GM12878 (cell line): ENCODE results near the gene HK1. TPM values are rescaled to one million over a fixed set of nuclear protein-coding genes. Genes with fewer than 3 reads are reported as not detected.
A peak's percentile ranks its signal among the peaks of the same experiment; 100 is the strongest.

ENCODE experiments used
- ATAC-seq: fragments of 200-7000 bp; cut with Tn5 transposase; 3 replicates; pipeline ENCODE4 v1.9.1; 2020; ENCODE audit warnings: mild to moderate bottlenecking, moderate library complexity
- BruUV-seq: library from RNA; stranded (reverse); fragments of 400-500 nt; replicated peaks from 2 replicates; lab custom pipeline; 2021; lab: Mats Ljungman, UMichigan
- CTCF ChIA-PET: fragments of 300-600 bp; sonication (Branson Sonifier 250); formaldehyde crosslinking; extraction: SDS; loops from one replicate; lab custom pipeline; 2021; ENCODE audit warnings: inconsistent platforms; lab: Yijun Ruan, JAX
- POLR2A ChIA-PET: fragments of 350-600 bp; formaldehyde crosslinking; extraction: SDS; loops from one replicate; lab custom pipeline; 2021; ENCODE audit warnings: inconsistent platforms; lab: Charles Lee
- RAD21 ChIA-PET: fragments of 300-600 bp; sonication (Branson Sonifier 250); formaldehyde crosslinking; loops from one replicate; lab custom pipeline; 2023; ENCODE audit warnings: antibody characterized with exemption; ENCODE audit not compliant: unreplicated experiment; lab: Charles Lee
- SMC1A ChIA-PET: fragments of 300-600 bp; sonication (Branson Sonifier 250); formaldehyde crosslinking; loops from one replicate; lab custom pipeline; 2023; ENCODE audit not compliant: unreplicated experiment, uncharacterized antibody; lab: Charles Lee
- DNase-seq: peaks from one replicate; pipeline ENCODE4 v3.0.0-alpha.2; 2011; ENCODE audit warnings: low read depth, low spot score
- FAIRE-seq: peaks from 3 replicates; lab custom pipeline; 2011; peaks lifted over from hg19 to GRCh38; lab: Jason Lieb, UNC
- H2AFZ ChIP-seq: 2 replicates; pipeline ENCODE4 v1.6.0; 2011; ENCODE audit warnings: low read depth, low read length, control low read depth; ENCODE audit not compliant: control insufficient read depth
- H3K27ac ChIP-seq: 2 replicates; pipeline ENCODE4 v1.5.1; 2011; ENCODE audit warnings: control low read depth; ENCODE audit not compliant: control insufficient read depth, insufficient read depth
- H3K27me3 ChIP-seq, 2 experiments: replicated peaks in 1 of 2; 2 replicates each; pipeline versions ENCODE4 v1.6.0 to v1.6.1; 2011; ENCODE audit warnings: low read length in 1 of 2; ENCODE audit not compliant: control insufficient read depth in 2 of 2, insufficient read depth in 2 of 2
- H3K36me3 ChIP-seq, 2 experiments: 2 replicates each; pipeline ENCODE4 v1.5.1; 2011; ENCODE audit warnings: low read length in 1 of 2; ENCODE audit not compliant: control insufficient read depth in 2 of 2, insufficient read depth in 2 of 2
- H3K4me1 ChIP-seq: 2 replicates; pipeline ENCODE4 v1.6.1; 2011; ENCODE audit warnings: mild to moderate bottlenecking, low read length, moderate library complexity, mixed read lengths; ENCODE audit not compliant: control insufficient read depth, insufficient read depth
- H3K4me2 ChIP-seq: 2 replicates; pipeline ENCODE4 v1.6.0; 2011; ENCODE audit warnings: control low read depth; ENCODE audit not compliant: control insufficient read depth, insufficient read depth
- H3K4me3 ChIP-seq: fragments of 200-600 bp; sonication (generic); 2 replicates; pipeline ENCODE4 v1.5.1; 2016
- H3K79me2 ChIP-seq: 2 replicates; pipeline ENCODE4 v1.6.0; 2011; ENCODE audit warnings: low read length; ENCODE audit not compliant: control insufficient read depth, insufficient read depth
- H3K9ac ChIP-seq: 2 replicates; pipeline ENCODE4 v1.8.0; 2011; ENCODE audit warnings: low read length, control low read depth, mixed read lengths; ENCODE audit not compliant: control insufficient read depth, insufficient read depth
- H3K9me3 ChIP-seq: replicated peaks from 3 replicates; pipeline ENCODE4 v1.5.1; 2011; ENCODE audit warnings: mild to moderate bottlenecking, low read length; ENCODE audit not compliant: control insufficient read depth, insufficient read depth
- H4K20me1 ChIP-seq: 2 replicates; pipeline ENCODE4 v1.6.0; 2011; ENCODE audit not compliant: control insufficient read depth, insufficient read depth
- ATF7 ChIP-seq: fragments of 450-650 bp; IDR thresholded peaks from 2 replicates; pipeline ENCODE4 v1.6.1; 2016; ENCODE audit warnings: low read depth, mild to moderate bottlenecking
- CHD1 ChIP-seq: IDR thresholded peaks from 2 replicates; pipeline ENCODE4 v1.6.1; 2012; ENCODE audit warnings: low read depth, low read length, improper control_type of control experiment
- DPF2 ChIP-seq: fragments of 450-650 bp; IDR thresholded peaks from 2 replicates; pipeline ENCODE4 v1.6.1; 2017; ENCODE audit warnings: mild to moderate bottlenecking
- E2F4 ChIP-seq: IDR thresholded peaks from 2 replicates; pipeline ENCODE4 v1.6.1; 2012; ENCODE audit warnings: low read depth, low read length, improper control_type of control experiment
- ETV6 ChIP-seq, 2 experiments: fragments of 450-650 bp in 1 of 2; IDR thresholded peaks in 1 of 2; conservative IDR thresholded peaks in 1 of 2; 2 replicates each; pipeline ENCODE4 v1.6.1; 2014; ENCODE audit warnings: antibody characterized with exemption in 1 of 2, borderline replicate concordance in 1 of 2, low read depth in 1 of 2, mild to moderate bottlenecking in 1 of 2, moderate library complexity in 1 of 2
- EZH2 ChIP-seq: IDR thresholded peaks from 2 replicates; pipeline ENCODE4 v1.6.1; 2012; ENCODE audit warnings: low read depth, mild to moderate bottlenecking, control low read depth, inconsistent platforms, low read length, borderline replicate concordance; ENCODE audit not compliant: control insufficient read depth
- IKZF1 ChIP-seq: fragments of 450-650 bp; conservative IDR thresholded peaks from 2 replicates; pipeline ENCODE4 v1.6.1; 2017; ENCODE audit warnings: antibody characterized with exemption, mild to moderate bottlenecking
- IKZF2 ChIP-seq, 2 experiments: fragments of 450-650 bp; IDR thresholded peaks; 2 replicates each; pipeline ENCODE4 v1.6.1; 2017; ENCODE audit warnings: mild to moderate bottlenecking in 2 of 2, moderate library complexity in 2 of 2
- MEF2B ChIP-seq: fragments of 450-650 bp; IDR thresholded peaks from 2 replicates; pipeline ENCODE4 v1.6.1; 2018; ENCODE audit warnings: mild to moderate bottlenecking, moderate library complexity; ENCODE audit not compliant: partially characterized antibody, poor library complexity, severe bottlenecking
- NR2C2 ChIP-seq: IDR thresholded peaks from 2 replicates; pipeline ENCODE4 v1.6.1; 2011; ENCODE audit warnings: borderline replicate concordance, low read depth; ENCODE audit not compliant: control insufficient read depth, insufficient read length
- REST ChIP-seq: IDR thresholded peaks from 2 replicates; pipeline ENCODE4 v1.6.1; 2012; ENCODE audit warnings: mild to moderate bottlenecking, low read depth, low read length
- SMAD1 ChIP-seq: fragments of 450-650 bp; IDR thresholded peaks from 2 replicates; pipeline ENCODE4 v1.6.1; 2018; ENCODE audit warnings: mild to moderate bottlenecking, low read depth; ENCODE audit not compliant: partially characterized antibody
- SRF ChIP-seq, 2 experiments: IDR thresholded peaks; 2 replicates each; pipeline ENCODE4 v1.6.1; 2011; ENCODE audit warnings: low read depth in 2 of 2, low read length in 2 of 2, mild to moderate bottlenecking in 1 of 2, moderate library complexity in 1 of 2
- TCF3 ChIP-seq: IDR thresholded peaks from 2 replicates; pipeline ENCODE4 v1.6.1; 2012; ENCODE audit warnings: low read depth, mild to moderate bottlenecking, low read length, borderline replicate concordance; ENCODE audit not compliant: insufficient read depth
- ZNF24 ChIP-seq: fragments of 450-650 bp; IDR thresholded peaks from 2 replicates; pipeline ENCODE4 v1.6.1; 2017; ENCODE audit warnings: antibody characterized with exemption, mild to moderate bottlenecking
- WGBS: methylation state at CpG from one replicate; pipeline ENCODE4 v1.1.6; 2016; ENCODE audit warnings: low lambda C conversion rate; ENCODE audit not compliant: insufficient replicate concordance, insufficient coverage; ENCODE audit errors: missing lambda C conversion rate; 5-methylcytosine and 5-hydroxymethylcytosine counted together
- in situ Hi-C: fragments of 300-500 bp; cut with MboI; formaldehyde crosslinking; loops from 9 replicates; pipeline ENCODE4 v1.14.3; 2018; ENCODE audit warnings: mixed read lengths
- intact Hi-C: fragments of 100-400 bp; cut with micrococcal nuclease; formaldehyde crosslinking; loops from one replicate; pipeline ENCODE4 v1.14.2; 2022; ENCODE audit not compliant: unreplicated experiment
- polyA plus RNA-seq, 11 experiments: library from polyadenylated mRNA; depleted of rRNA in 4 of 11; unstranded in 6 of 11; stranded (reverse) in 5 of 11; fragments of >200 nt; fragmentation: Nextera tagmentation in 4 of 11; fragmentation: Illumina TruSeq in 1 of 11; extraction: Ambion mirVana in 4 of 11; extraction: Trizol in 1 of 11; gene quantifications; 1 replicate in 1 of 11; 2 replicates in 10 of 11; pipeline versions ENCODE4 v1.2.1 to v1.2.3, GENCODE V29; 2011 to 2016; ENCODE audit warnings: inconsistent platforms in 2 of 11, missing spikeins in 2 of 11, low read depth in 1 of 11
- total RNA-seq, 4 experiments: library from RNA; depleted of rRNA in 3 of 4; stranded (reverse); fragments of >200 nt in 3 of 4; fragmentation: Illumina TruSeq in 1 of 4; extraction: Trizol in 1 of 4; gene quantifications; 2 replicates each; pipeline versions ENCODE4 v1.2.1 to v1.2.3, GENCODE V29; 2013 to 2021

The HK1 gene
- total and polyA plus RNA-seq, 10 of the 15 experiments (the other 5 are each of a cell fraction or from before 2014, with no cell fraction given) = 3.4 to 77.3 (median 46.6) TPM

- TF ChIP-seq E2F4 (no peak), SMAD1 (no peak)
- TF ChIP-seq, all 136 proteins: peak for 3
Measured at GRCh38 chr10:69317626-69318105, 39.4 kb downstream of the HK1 start (continued).

GRCh38 chr10:69318106-69318866, 40.0 kb downstream of the HK1 start:
- in situ Hi-C loops = no loop called here
- POLR2A ChIA-PET = interaction anchor here (0.9 to 4.2 kb wide), 7 partner anchors 9 to 142 kb away, joined by 3 to 27 read pairs (median 4); no protein-coding TSS in a partner anchor
- peak overlapping the region; percentile 95 for H3K4me2 ChIP-seq
- SMC1A ChIA-PET = interaction anchor here (0.6 to 4.6 kb wide), 8 partner anchors 10 to 149 kb away, joined by 3 to 24 read pairs (median 4); no protein-coding TSS in a partner anchor
- peaks cover 39% of the 10 kb centered on the region for H3K79me2 ChIP-seq
- peak; percentile 44 for DNase-seq
- peak overlapping the region; percentile 85 for H3K27ac ChIP-seq
- RAD21 ChIA-PET = interaction anchor here (1.1 to 1.8 kb wide), 6 partner anchors 9 to 828 kb away, joined by 3 to 9 read pairs (median 4); partner anchors contain the start of gene TYSND1
- ATAC-seq = peak; percentile 92
- H2AFZ ChIP-seq = peak overlapping the region; percentile 81
- peak overlapping the region; percentile 93 for H3K4me3 ChIP-seq
- H3K9me3 ChIP-seq = no peaks in the 10 kb centered on the region
- H3K27me3 ChIP-seq = no peaks in the 10 kb centered on the region
- FAIRE-seq = peak; percentile 7
- WGBS = 1% methylated on average over 75 of the region's 90 CpGs
- peak overlapping the region; percentile 84 for H3K9ac ChIP-seq
- intact Hi-C loops = loop anchor here (10.0 kb wide), 1 partner anchor 323 kb away; no protein-coding TSS in a partner anchor
- H3K4me1 ChIP-seq = peaks cover 18% of the 10 kb centered on the region
- peaks cover 4% of the 10 kb centered on the region for H4K20me1 ChIP-seq
- BruUV-seq = TSS peak; percentile 89
- H3K36me3 ChIP-seq = no peaks in the 10 kb centered on the region; a peak in 1 of 4 replicates
- CTCF ChIA-PET = interaction anchor here (0.7 to 3.8 kb wide), 5 partner anchors 9 to 89 kb away, joined by 3 to 23 read pairs (median 3); no protein-coding TSS in a partner anchor
- TF ChIP-seq EZH2 = no peak
- TF ChIP-seq TCF3 = no peak
- TF ChIP-seq ATF7 = no peak
- TF ChIP-seq CHD1 = no peak
- no peak for TF ChIP-seq IKZF2 (IDR thresholded peaks at IDR 0.05)
- peak; percentile 78 for TF ChIP-seq DPF2
- TF ChIP-seq MEF2B = no peak
- TF ChIP-seq ZNF24 = no peak
- TF ChIP-seq REST = no peak
- TF ChIP-seq SRF (IDR thresholded peaks at IDR 0.05; ENCODE audit: low read depth in 2 of 2, low read length in 2 of 2) = no peak
- peak; percentile 86 for TF ChIP-seq IKZF1
- no peak for TF ChIP-seq ETV6 (conservative IDR thresholded peaks at IDR 0.05 in 1 of 2, IDR thresholded peaks at IDR 0.05 in 1 of 2; ENCODE audit: borderline replicate concordance in 1 of 2, low read depth in 1 of 2)
- no peak for TF ChIP-seq NR2C2
- TF ChIP-seq SMAD1 = no peak
